Activated CD4-positive, CD25-positive, alpha-beta regulatory T cell treated with anti-CD3 and anti-CD28 coated beads, Interleukin-2, amount 50 U/mL, for 24 hours (primary cell): Measurements from ENCODE around the gene C21orf58.

ENCODE experiments used
- ATAC-seq, 2 donors: fragments of 150-1000 bp; cut with Tn5 transposase; one replicate each; pipeline ENCODE4 v1.10.0; 2021; ENCODE audit warnings: mild to moderate bottlenecking in 1 of 2, moderate library complexity in 1 of 2

The C21orf58 gene

GRCh38 chr21:46352913-46353312, 29.2 kb upstream of the C21orf58 start:
- ATAC-seq, result no peak

GRCh38 chr21:46352164-46352515, 28.5 kb upstream of the C21orf58 start:
- ATAC-seq, result no peak

GRCh38 chr21:46351476-46352163, 27.9 kb upstream of the C21orf58 start:
- no peak for ATAC-seq

GRCh38 chr21:46350981-46351380, 27.3 kb upstream of the C21orf58 start:
- ATAC-seq, result no peak

GRCh38 chr21:46350571-46350970, 26.9 kb upstream of the C21orf58 start:
- no peak for ATAC-seq

- ATAC-seq, result no peak
Measured at GRCh38 chr21:46349134-46349760, 25.6 kb upstream of the C21orf58 start.

GRCh38 chr21:46347791-46348381, 24.2 kb upstream of the C21orf58 start:
- no peak for ATAC-seq

GRCh38 chr21:46347203-46347550, 23.5 kb upstream of the C21orf58 start:
- ATAC-seq, result no peak

- ATAC-seq, result no peak
Measured at GRCh38 chr21:46346296-46347202, 22.9 kb upstream of the C21orf58 start.

- no peak for ATAC-seq
Measured at GRCh38 chr21:46345861-46346260, 22.2 kb upstream of the C21orf58 start.

- no peak for ATAC-seq
Measured at GRCh38 chr21:46344219-46344915, 20.7 kb upstream of the C21orf58 start.

GRCh38 chr21:46340998-46341397, 17.3 kb upstream of the C21orf58 start:
- no peak for ATAC-seq

GRCh38 chr21:46336603-46337002, 12.9 kb upstream of the C21orf58 start:
- no peak for ATAC-seq

- ATAC-seq, result no peak
Measured at GRCh38 chr21:46334351-46335140, 10.9 kb upstream of the C21orf58 start.

GRCh38 chr21:46329796-46330195, 6.1 kb upstream of the C21orf58 start:
- ATAC-seq, result no peak

- ATAC-seq, result no peak
Measured at GRCh38 chr21:46328151-46328550, 4.5 kb upstream of the C21orf58 start.

GRCh38 chr21:46327711-46328110, 4.0 kb upstream of the C21orf58 start:
- ATAC-seq, result no peak

GRCh38 chr21:46326110-46326703, 2.5 kb upstream of the C21orf58 start:
- ATAC-seq, result no peak

GRCh38 chr21:46325073-46325912, 1.6 kb upstream of the C21orf58 start:
- ATAC-seq, result no peak

- peak; percentile 73 to 78 for ATAC-seq
Measured at GRCh38 chr21:46324390-46325072, 861 bp upstream of the C21orf58 start.
